BJ (cell line): ENCODE measurements around the gene ATXN1L. TPM values are rescaled to one million over a fixed set of nuclear protein-coding genes. Genes with fewer than 3 reads are reported as not detected.
"Not testable (repeated sequence)": the region's sequence is repeated elsewhere in the genome, so short reads cannot be mapped to it uniquely, and the experiment has no call there.

Experiments used
- CTCF ChIA-PET: fragments of 350-600 bp; formaldehyde crosslinking; extraction: SDS; loops from one replicate; lab custom pipeline; 2021; ENCODE audit warnings: antibody characterized with exemption, inconsistent platforms; lab: Yijun Ruan, JAX
- POLR2A ChIA-PET: fragments of 300-600 bp; sonication (Branson Sonifier 250); formaldehyde crosslinking; extraction: SDS; loops from one replicate; lab custom pipeline; 2021; ENCODE audit warnings: antibody characterized with exemption; lab: Charles Lee
- DNase-seq: peaks from one replicate; pipeline ENCODE4 v3.0.0-alpha.2; 2011; ENCODE audit warnings: low read depth
- H3K27me3 ChIP-seq: 2 replicates; pipeline ENCODE4 v1.6.0; 2011; ENCODE audit warnings: low read length; ENCODE audit not compliant: control insufficient read depth, insufficient read depth
- H3K36me3 ChIP-seq: 2 replicates; pipeline ENCODE4 v1.5.1; 2011; ENCODE audit warnings: low read length; ENCODE audit not compliant: control insufficient read depth, insufficient read depth
- H3K4me3 ChIP-seq: 2 replicates; pipeline ENCODE4 v1.5.1; 2011; ENCODE audit warnings: low read depth, mild to moderate bottlenecking, control low read depth, low read length
- CTCF ChIP-seq: IDR thresholded peaks from 2 replicates; pipeline ENCODE4 v1.5.1; 2011; ENCODE audit warnings: low read depth, mild to moderate bottlenecking, control low read depth, inconsistent platforms, low read length, moderate library complexity; ENCODE audit not compliant: insufficient read depth
- polyA plus RNA-seq: library from polyadenylated mRNA; depleted of rRNA; stranded (reverse); fragments of >200 nt; gene quantifications from 2 replicates; pipeline ENCODE4 v1.2.3, GENCODE V29; 2011

Gene ATXN1L
- polyA plus RNA-seq, 1 experiment: 13.6 TPM

- H3K36me3 ChIP-seq: peaks cover 14% of the 10 kb centered on the region
- no peak for DNase-seq
- TF ChIP-seq CTCF: no peak
- no peaks in the 10 kb centered on the region for H3K27me3 ChIP-seq
- no peak overlapping the region for H3K4me3 ChIP-seq
- ChIA-PET POLR2A (no interaction called here), CTCF (interaction anchor here (1.2 to 2.4 kb wide), 4 partner anchors 8 to 19 kb away, joined by 3 to 21 read pairs (median 4); partner anchors contain the start of gene ZNF821)
These were observed 19.5 kb downstream of the ATXN1L start for GRCh38 chr16:71865173-71865863.

GRCh38 chr16:71867175-71867574 is 21.4 kb downstream of the ATXN1L start:
- CTCF ChIA-PET: interaction anchor here (1.8 to 9.4 kb wide), 3 partner anchors 10 to 16 kb away, joined by 4 to 90 read pairs (median 21); partner anchors contain the start of gene ZNF821
- H3K27me3 ChIP-seq, DNase-seq, H3K36me3 ChIP-seq, POLR2A ChIA-PET, H3K4me3 ChIP-seq: not testable (repeated sequence)

DNA sequence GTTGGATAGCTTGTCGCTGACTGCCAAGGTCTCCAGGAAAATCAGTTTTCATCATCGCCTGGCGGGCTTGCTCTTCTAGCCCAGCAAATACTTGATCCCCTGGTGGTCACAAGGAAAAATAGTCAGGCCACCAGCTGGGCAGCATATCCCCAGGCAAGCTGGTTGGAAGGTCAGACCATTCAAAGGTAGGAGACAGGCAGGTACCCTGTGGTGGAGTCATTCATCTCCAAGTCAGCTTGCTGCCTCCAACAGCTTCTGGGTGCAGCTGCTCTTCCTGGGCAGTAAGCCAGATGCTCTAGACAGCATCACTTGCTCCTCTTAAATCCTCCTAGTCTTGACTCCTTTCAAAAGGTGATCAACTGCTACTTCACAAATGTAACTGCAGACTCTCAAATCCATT is 22.2 kb downstream of the ATXN1L start:
- POLR2A ChIA-PET: no interaction called here
- no peaks in the 10 kb centered on the region for H3K27me3 ChIP-seq
- no peak overlapping the region for H3K4me3 ChIP-seq
- peaks cover 6% of the 10 kb centered on the region for H3K36me3 ChIP-seq
- CTCF ChIA-PET: interaction anchor here (9.4 kb wide), 1 partner anchor 15 kb away, joined by 90 read pairs; the partner anchor contains the start of gene ZNF821
- no peak for DNase-seq
- TF ChIP-seq CTCF: no peak

DNA sequence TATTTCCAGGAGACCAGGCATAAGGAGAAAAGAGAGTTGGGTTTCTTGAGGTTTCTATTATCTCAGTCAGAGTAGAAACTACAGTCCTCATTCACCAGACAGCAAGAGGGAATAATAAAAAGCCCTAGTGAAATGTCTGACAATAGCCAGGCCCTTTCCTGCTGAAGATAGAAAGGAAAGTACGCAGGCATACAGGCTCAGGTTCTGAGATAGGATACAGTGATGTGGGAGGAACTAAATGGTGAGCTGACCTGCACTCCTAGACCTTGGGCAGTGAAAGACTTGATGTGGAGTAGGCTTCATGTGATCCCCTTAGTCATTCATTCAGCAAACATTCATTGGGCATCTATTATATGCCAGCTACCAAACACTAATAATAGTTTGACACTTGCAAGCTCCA is 23.3 kb downstream of the ATXN1L start:
- DNase-seq: no peak
- H3K4me3 ChIP-seq: no peak overlapping the region
- ChIA-PET CTCF (interaction anchor here (0.8 to 9.4 kb wide), 2 partner anchors 14 to 61 kb away, joined by 3 to 90 read pairs; partner anchors contain the start of gene ZNF821), POLR2A (no interaction called here)
- H3K36me3 ChIP-seq: peaks cover 4% of the 10 kb centered on the region
- no peak for TF ChIP-seq CTCF
- H3K27me3 ChIP-seq: no peaks in the 10 kb centered on the region

GRCh38 chr16:71870818-71871217 is 25.0 kb downstream of the ATXN1L start:
- H3K36me3 ChIP-seq: 0 out of 2 replicates have a peak, but pooled peaks cover 1% of the 10 kb centered on the region
- CTCF ChIA-PET: interaction anchor here (0.8 to 9.4 kb wide), 3 partner anchors 12 to 93 kb away, joined by 3 to 90 read pairs (median 4); partner anchors contain the start of gene ZNF821
- TF ChIP-seq CTCF: no peak
- no peak overlapping the region for H3K4me3 ChIP-seq
- no peaks in the 10 kb centered on the region for H3K27me3 ChIP-seq
- POLR2A ChIA-PET: no interaction called here
- no peak for DNase-seq
